H9 (cell line): ENCODE measurements around the gene DLX1. TPM values are rescaled to one million over a fixed set of nuclear protein-coding genes. Genes with fewer than 3 reads are reported as not detected.

ENCODE experiments used
- DNase-seq: peaks from one replicate; pipeline ENCODE4 v3.0.0-alpha.2; 2017
- H2AFZ ChIP-seq: one replicate; pipeline ENCODE4 v1.6.1; 2013; ENCODE audit warnings: mild to moderate bottlenecking, low read length, control low read depth, moderate library complexity
- H2AK5ac ChIP-seq: 2 replicates; pipeline ENCODE4 v1.6.1; 2013; ENCODE audit warnings: low read length, control low read depth, mixed read lengths; ENCODE audit not compliant: insufficient read length
- H2BK120ac ChIP-seq: one replicate; pipeline ENCODE4 v1.6.1; 2013; ENCODE audit warnings: low read depth, mild to moderate bottlenecking, low read length, control low read depth, inconsistent platforms; ENCODE audit not compliant: poor library complexity, severe bottlenecking
- H2BK12ac ChIP-seq: 2 replicates; pipeline ENCODE4 v1.6.1; 2013; ENCODE audit warnings: low read length, control low read depth, mixed read lengths, low read depth; ENCODE audit not compliant: insufficient read length
- H2BK15ac ChIP-seq: 2 replicates; pipeline ENCODE4 v1.6.1; 2013; ENCODE audit warnings: low read depth, low read length, control low read depth
- H2BK20ac ChIP-seq: one replicate; pipeline ENCODE4 v1.6.1; 2013; ENCODE audit warnings: low read depth, mild to moderate bottlenecking, low read length, control low read depth, inconsistent platforms; ENCODE audit not compliant: poor library complexity, severe bottlenecking
- H2BK5ac ChIP-seq: 2 replicates; pipeline ENCODE4 v1.6.1; 2013; ENCODE audit warnings: low read length, control low read depth, mixed read lengths; ENCODE audit not compliant: insufficient read length
- H3K14ac ChIP-seq: 2 replicates; pipeline ENCODE4 v1.6.1; 2013; ENCODE audit warnings: low read length, control low read depth; ENCODE audit not compliant: insufficient read depth
- H3K18ac ChIP-seq: 2 replicates; pipeline ENCODE4 v1.6.1; 2013; ENCODE audit warnings: low read depth, mild to moderate bottlenecking, mixed read lengths, low read length, control low read depth; ENCODE audit not compliant: insufficient read length
- H3K23ac ChIP-seq: 2 replicates; pipeline ENCODE4 v1.6.1; 2013; ENCODE audit warnings: low read length, control low read depth, mixed read lengths, low read depth; ENCODE audit not compliant: insufficient read length
- H3K23me2 ChIP-seq: 2 replicates; pipeline ENCODE4 v1.6.1; 2013; ENCODE audit warnings: low read depth, mild to moderate bottlenecking, mixed read lengths, low read length, control low read depth; ENCODE audit not compliant: insufficient read length, poor library complexity, severe bottlenecking
- H3K27ac ChIP-seq: 2 replicates; pipeline ENCODE4 v1.5.1; 2013; ENCODE audit warnings: low read length, control low read depth, mixed read lengths, low read depth; ENCODE audit not compliant: insufficient read length
- H3K27me3 ChIP-seq: 2 replicates; pipeline ENCODE4 v1.6.1; 2013; ENCODE audit warnings: low read length, control low read depth, inconsistent platforms; ENCODE audit not compliant: insufficient read depth
- H3K4ac ChIP-seq: 2 replicates; pipeline ENCODE4 v1.6.1; 2013; ENCODE audit warnings: low read depth, mild to moderate bottlenecking, control low read depth, inconsistent platforms, low read length, moderate library complexity
- H3K4me1 ChIP-seq: 2 replicates; pipeline ENCODE4 v1.6.1; 2013; ENCODE audit warnings: low read length, control low read depth, inconsistent platforms; ENCODE audit not compliant: insufficient read depth
- H3K4me2 ChIP-seq: 2 replicates; pipeline ENCODE4 v1.6.1; 2013; ENCODE audit warnings: low read length, control low read depth, mixed read lengths; ENCODE audit not compliant: insufficient read length, insufficient read depth
- H3K56ac ChIP-seq: 2 replicates; pipeline ENCODE4 v1.6.1; 2013; ENCODE audit warnings: low read depth, mild to moderate bottlenecking, mixed read lengths, low read length, control low read depth; ENCODE audit not compliant: insufficient read length
- H3K79me1 ChIP-seq: 2 replicates; pipeline ENCODE4 v1.6.1; 2013; ENCODE audit warnings: low read depth, mild to moderate bottlenecking, moderate library complexity, low read length, control low read depth, inconsistent platforms; ENCODE audit not compliant: insufficient read depth, poor library complexity, severe bottlenecking
- H3K79me2 ChIP-seq: 2 replicates; pipeline ENCODE4 v1.6.1; 2013; ENCODE audit warnings: low read length, control low read depth, inconsistent platforms; ENCODE audit not compliant: insufficient read depth
- H3K9ac ChIP-seq: 2 replicates; pipeline ENCODE4 v1.6.1; 2013; ENCODE audit warnings: low read length, control low read depth, mixed read lengths; ENCODE audit not compliant: insufficient read length; ENCODE audit errors: extremely low read depth
- H3K9me3 ChIP-seq: one replicate; pipeline ENCODE4 v1.6.1; 2013; ENCODE audit warnings: low read depth, low read length, inconsistent platforms; ENCODE audit not compliant: control insufficient read depth
- H3T11ph ChIP-seq: one replicate; pipeline ENCODE4 v1.6.1; 2013; ENCODE audit warnings: mild to moderate bottlenecking, low read length, control low read depth, inconsistent platforms
- H4K20me1 ChIP-seq: one replicate; pipeline ENCODE4 v1.6.1; 2013; ENCODE audit not compliant: control insufficient read depth, insufficient read length, insufficient read depth
- H4K5ac ChIP-seq: 2 replicates; pipeline ENCODE4 v1.6.1; 2013; ENCODE audit warnings: low read depth, mild to moderate bottlenecking, mixed read lengths, low read length, control low read depth; ENCODE audit not compliant: insufficient read length
- H4K8ac ChIP-seq: replicated peaks from 2 replicates; pipeline ENCODE4 v1.6.1; 2013; ENCODE audit warnings: low read length, control low read depth, mixed read lengths, low read depth; ENCODE audit not compliant: insufficient read length
- H4K91ac ChIP-seq: 2 replicates; pipeline ENCODE4 v1.6.1; 2013; ENCODE audit warnings: low read depth, mild to moderate bottlenecking, moderate library complexity, mixed read lengths, low read length, control low read depth; ENCODE audit not compliant: insufficient read length
- H3K27ac Mint-ChIP-seq, 3 experiments: 2 replicates in 2 of 3; 3 replicates in 1 of 3; pipeline ENCODE4 v1.8.0; 2020 to 2021; ENCODE audit warnings: mixed read lengths in 3 of 3, mild to moderate bottlenecking in 1 of 3, moderate library complexity in 1 of 3
- H3K27me3 Mint-ChIP-seq: 2 replicates; pipeline ENCODE4 v1.8.0; 2021; ENCODE audit warnings: low read depth, mild to moderate bottlenecking, moderate library complexity, mixed read lengths
- H3K36me3 Mint-ChIP-seq, 3 experiments: 2 replicates in 2 of 3; 3 replicates in 1 of 3; pipeline ENCODE4 v1.8.0; 2020 to 2021; ENCODE audit warnings: low read depth in 3 of 3, mixed read lengths in 3 of 3; ENCODE audit not compliant: insufficient read depth in 1 of 3
- H3K4me1 Mint-ChIP-seq, 2 experiments: 2 replicates each; pipeline ENCODE4 v1.8.0; 2020; ENCODE audit warnings: mixed read lengths in 2 of 2
- H3K4me3 Mint-ChIP-seq, 2 experiments: 2 replicates in 1 of 2; 3 replicates in 1 of 2; pipeline ENCODE4 v1.8.0; 2020 to 2021; ENCODE audit warnings: mild to moderate bottlenecking in 2 of 2, mixed read lengths in 2 of 2, moderate library complexity in 1 of 2
- H3K9me3 Mint-ChIP-seq, 2 experiments: 2 replicates in 1 of 2; 3 replicates in 1 of 2; pipeline ENCODE4 v1.8.0; 2020; ENCODE audit warnings: mild to moderate bottlenecking in 2 of 2, mixed read lengths in 2 of 2, moderate library complexity in 1 of 2
- CTCF ChIP-seq: fragments of 200-600 bp; sonication (generic); conservative IDR thresholded peaks from 3 replicates; pipeline ENCODE4 v1.8.0; 2021; ENCODE audit warnings: antibody characterized with exemption, mild to moderate bottlenecking
- WGBS: extraction: QIAGEN DNeasy Blood & Tissue Kit; methylation state at CpG from one replicate; pipeline ENCODE4 v1.1.7; 2013; ENCODE audit warnings: missing lambda C conversion rate, low lambda C conversion rate, mixed read lengths; ENCODE audit not compliant: insufficient read length; ENCODE audit errors: extremely low coverage; 5-methylcytosine and 5-hydroxymethylcytosine counted together
- total RNA-seq: library from RNA; stranded (reverse); gene quantifications from 2 replicates; pipeline ENCODE4 v1.2.1, GENCODE V29; 2021

Gene DLX1
- total RNA-seq, 1 experiment from 2014 or later = not detected

DNA sequence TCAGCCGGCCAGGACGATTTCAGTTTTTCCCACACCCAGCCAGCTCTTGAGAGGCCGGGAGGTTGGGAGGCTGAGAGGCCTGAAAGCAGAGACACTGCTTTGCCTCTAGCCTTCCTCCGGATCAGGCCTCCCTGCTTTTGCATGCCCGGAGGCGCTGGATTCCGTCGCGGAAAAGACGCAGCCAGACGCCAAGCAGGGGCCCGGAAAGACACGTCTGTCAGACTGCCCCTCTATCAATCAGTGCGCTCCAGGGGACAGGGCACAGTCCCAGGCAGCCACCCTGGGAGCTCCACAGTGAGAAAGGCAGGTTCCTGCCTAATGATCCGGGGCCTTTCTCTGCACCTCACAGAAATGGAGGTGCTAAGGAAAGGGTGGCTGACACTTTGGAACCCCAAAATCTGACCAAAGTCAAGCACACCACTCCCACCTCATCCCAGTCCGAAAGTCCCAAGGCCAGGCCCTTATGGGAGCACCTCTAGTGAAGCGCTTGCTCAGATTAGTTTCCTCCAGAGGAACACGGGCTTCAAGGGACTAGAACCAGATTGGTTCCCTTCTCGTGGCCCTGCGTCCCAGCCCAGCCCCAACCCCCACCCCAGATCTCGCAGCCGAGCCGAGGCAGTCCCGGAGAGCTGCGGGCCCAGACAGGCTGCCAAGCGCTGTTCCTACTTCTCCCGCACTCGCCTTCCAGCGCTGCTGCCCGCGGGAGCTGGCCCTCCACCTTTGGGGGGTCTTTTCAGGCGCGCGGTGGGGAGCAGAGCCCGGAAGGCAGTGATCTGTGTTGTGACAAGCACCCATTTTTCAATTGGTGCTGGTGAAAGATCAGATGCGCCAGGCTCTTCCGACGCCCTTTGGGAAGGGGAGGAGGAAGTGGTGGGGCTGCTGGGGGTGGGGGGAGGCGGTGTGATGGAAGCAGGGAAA, 5.0 kb downstream of the DLX1 start:
- no peak overlapping the region for H3K14ac ChIP-seq
- H2BK20ac ChIP-seq = no peak overlapping the region
- no peak for TF ChIP-seq CTCF
- no peaks in the 10 kb centered on the region for H3K79me2 ChIP-seq
- H2BK120ac ChIP-seq = no peak overlapping the region
- H4K8ac ChIP-seq = no peak overlapping the region
- no peaks in the 10 kb centered on the region for H3K9me3 ChIP-seq
- no peak overlapping the region for H3K4me2 ChIP-seq
- H3K27ac ChIP-seq = no peak overlapping the region
- no peak overlapping the region for H2AK5ac ChIP-seq
- H3K56ac ChIP-seq = no peak overlapping the region
- no peak overlapping the region for H3K9ac ChIP-seq
- Mint-ChIP-seq H3K4me1 (peaks cover 42 to 65% of the 10 kb centered on the region in 2 experiments), H3K9me3 (peaks cover 6 to 16% of the 10 kb centered on the region in 2 experiments; a peak in 3 of 5 replicates), H3K27ac (no peak overlapping the region), H3K36me3 (no peaks in the 10 kb centered on the region; a peak in 3 of 7 replicates), H3K27me3 (peaks cover 100% of the 10 kb centered on the region), H3K4me3 (peak overlapping the region in 1 of 2 experiments; percentile 64; a peak in 1 of 5 replicates)
- H3K4me1 ChIP-seq = peaks cover 2% of the 10 kb centered on the region; the same call in 1 of the 2 replicates
- no peaks in the 10 kb centered on the region for H3K79me1 ChIP-seq
- no peak overlapping the region for H2BK12ac ChIP-seq
- H3K23me2 ChIP-seq = peaks cover 11% of the 10 kb centered on the region
- no peak overlapping the region for H3K18ac ChIP-seq
- H3K4ac ChIP-seq = no peak overlapping the region
- peak; percentile 77 for DNase-seq
- no CpG with 5 or more reads among the region's 39 CpGs for WGBS
- no peak overlapping the region for H4K91ac ChIP-seq
- no peak overlapping the region for H4K5ac ChIP-seq
- H4K20me1 ChIP-seq = no peaks in the 10 kb centered on the region
- H2BK15ac ChIP-seq = no peak overlapping the region
- H3T11ph ChIP-seq = no peak overlapping the region
- H3K23ac ChIP-seq = no peak overlapping the region
- H2AFZ ChIP-seq = no peak overlapping the region
- no peak overlapping the region for H2BK5ac ChIP-seq
- H3K27me3 ChIP-seq = peaks cover 93% of the 10 kb centered on the region
